ENCODE results near the gene PCSK2.

- TF ChIP-seq CTCF (IDR thresholded peaks at IDR 0.05; ENCODE audit: low read length) (no peak), EZH2 (optimal IDR thresholded peaks at IDR 0.05; ENCODE audit: low read depth, low read length) (no peak), EZH2phosphoT487 (IDR thresholded peaks at IDR 0.05; ENCODE audit: low read length) (no peak)
These were observed 272.2 kb downstream of the PCSK2 start for GRCh38 chr20:17499041-17499440.
